HepG2 (cell line): ENCODE results near the gene TPST2. TPM values are rescaled to one million over a fixed set of nuclear protein-coding genes. Genes with fewer than 3 reads are reported as not detected.

ENCODE experiments used
- CREBL2 ChIP-seq: sonication (generic); formaldehyde crosslinking; IDR thresholded peaks from 2 replicates; pipeline ENCODE4 v1.8.1; 2023; ENCODE audit warnings: missing genetic modification reagents, mild to moderate bottlenecking, borderline replicate concordance
- FIP1L1 ChIP-seq: fragments of 200-400 bp; formaldehyde crosslinking; IDR thresholded peaks from 2 replicates; pipeline ENCODE4 v1.6.1; 2018; ENCODE audit warnings: low read depth, mild to moderate bottlenecking, low read length, moderate library complexity, borderline replicate concordance; ENCODE audit not compliant: insufficient read depth
- GATA4 ChIP-seq: sonication (generic); IDR thresholded peaks from 2 replicates; pipeline ENCODE4 v1.6.1; 2016; ENCODE audit warnings: antibody characterized with exemption, low read depth, borderline replicate concordance
- MLX ChIP-seq: IDR thresholded peaks from 2 replicates; pipeline ENCODE4 v1.6.1; 2016
- PAX8 ChIP-seq: sonication (generic); formaldehyde crosslinking; IDR thresholded peaks from 2 replicates; pipeline ENCODE4 v1.8.0; 2022; ENCODE audit warnings: mild to moderate bottlenecking, missing genetic modification reagents, borderline replicate concordance
- PRDM15 ChIP-seq: sonication (generic); formaldehyde crosslinking; IDR thresholded peaks from 2 replicates; pipeline ENCODE4 v1.4.0; 2020; ENCODE audit warnings: missing genetic modification reagents
- TEF ChIP-seq: sonication (generic); formaldehyde crosslinking; IDR thresholded peaks from 2 replicates; pipeline ENCODE4 v1.5.0; 2020; ENCODE audit warnings: missing genetic modification reagents
- ZNF234 ChIP-seq: sonication (generic); formaldehyde crosslinking; conservative IDR thresholded peaks from 2 replicates; pipeline ENCODE4 v1.5.1; 2020; ENCODE audit warnings: mild to moderate bottlenecking, missing genetic modification reagents
- ZNF235 ChIP-seq: sonication (generic); formaldehyde crosslinking; IDR thresholded peaks from 2 replicates; pipeline ENCODE4 v1.8.1; 2023; ENCODE audit warnings: mild to moderate bottlenecking, missing genetic modification reagents, borderline replicate concordance
- ZNF407 ChIP-seq: sonication (generic); formaldehyde crosslinking; IDR thresholded peaks from one replicate; pipeline ENCODE4 v1.5.1; 2020; ENCODE audit warnings: mild to moderate bottlenecking, missing genetic modification reagents; ENCODE audit errors: not compliant biosample characterization
- ZNF501 ChIP-seq: sonication (generic); formaldehyde crosslinking; IDR thresholded peaks from 2 replicates; pipeline ENCODE4 v1.5.1; 2020; ENCODE audit warnings: mild to moderate bottlenecking, moderate library complexity, missing genetic modification reagents
- ZNF563 ChIP-seq: sonication (generic); formaldehyde crosslinking; IDR thresholded peaks from 2 replicates; pipeline ENCODE4 v1.8.0; 2022; ENCODE audit warnings: mild to moderate bottlenecking, moderate library complexity, missing genetic modification reagents
- ZNF766 ChIP-seq: sonication (generic); formaldehyde crosslinking; IDR thresholded peaks from 2 replicates; pipeline ENCODE4 v1.5.0; 2020; ENCODE audit warnings: missing genetic modification reagents, borderline replicate concordance
- ZNF879 ChIP-seq: sonication (generic); formaldehyde crosslinking; IDR thresholded peaks from 2 replicates; pipeline ENCODE4 v1.8.1; 2023; ENCODE audit warnings: missing genetic modification reagents
- ZSCAN30 ChIP-seq: sonication (generic); formaldehyde crosslinking; IDR thresholded peaks from 2 replicates; pipeline ENCODE4 v1.5.0; 2020; ENCODE audit warnings: mild to moderate bottlenecking, missing genetic modification reagents
- polyA plus RNA-seq, 8 experiments: library from polyadenylated mRNA; depleted of rRNA in 3 of 8; stranded (reverse) in 7 of 8; unstranded in 1 of 8; fragments of >200 nt; fragmentation: Illumina TruSeq in 4 of 8; extraction: Trizol in 4 of 8; gene quantifications; 2 replicates each; pipeline versions ENCODE4 v1.2.1 to v1.2.3, GENCODE V29; 2011 to 2016; ENCODE audit warnings: low read depth in 4 of 8, missing spikeins in 1 of 8, mixed read lengths in 1 of 8; ENCODE audit not compliant: insufficient read depth in 1 of 8
- total RNA-seq, 5 experiments: library from RNA; depleted of rRNA; stranded (reverse); fragments of >200 nt; fragmentation: Illumina TruSeq; extraction: Trizol; gene quantifications; 2 replicates each; pipeline ENCODE4 v1.2.3, GENCODE V29; 2016; ENCODE audit warnings: low read depth in 1 of 5

Gene TPST2
- total and polyA plus RNA-seq, 2 of the 13 experiments (the other 11 are each of a cell fraction or from before 2014, with no cell fraction given) = 15.2 to 23.8 TPM

- TF ChIP-seq ZNF407 (CRISPR knock-in tag) (peak; percentile 71), FIP1L1 (no peak), MLX (CRISPR knock-in tag) (no peak), ZNF766 (no peak), GATA4 (no peak), ZSCAN30 (CRISPR knock-in tag) (no peak), CREBL2 (CRISPR knock-in tag) (no peak), PAX8 (CRISPR knock-in tag) (no peak), ZNF235 (no peak), PRDM15 (peak; percentile 92), ZNF234 (CRISPR knock-in tag) (0 out of 2 replicates have a peak, but pooled peaks have one; percentile 61), TEF (CRISPR knock-in tag) (no peak), ZNF879 (CRISPR knock-in tag) (no peak), ZNF563 (CRISPR knock-in tag) (peak; percentile 17; the same call in 1 of the 2 replicates), ZNF501 (CRISPR knock-in tag) (peak; percentile 46; the same call in 1 of the 2 replicates)
Observed at GRCh38 chr22:26589367-26589844, 526 bp downstream of the TPST2 start (continued).
